Keratinocyte (primary cell): ENCODE results near the gene GPR157.

Experiments
- EZH2 ChIP-seq: IDR thresholded peaks from one replicate; pipeline ENCODE4 v1.6.1; 2012; ENCODE audit warnings: inconsistent platforms, mild to moderate bottlenecking, low read length, moderate library complexity
- TF ChIP-seq, protein P1 (sequence below), 3 experiments: IDR thresholded peaks in 1 of 3; conservative IDR thresholded peaks in 1 of 3; optimal IDR thresholded peaks in 1 of 3; 2 replicates in 2 of 3; 3 replicates in 1 of 3; pipeline versions ENCODE3 to v1.5.1; 2011; ENCODE audit warnings: low read length in 3 of 3, mild to moderate bottlenecking in 3 of 3, moderate library complexity in 2 of 3, control low read depth in 1 of 3, inconsistent platforms in 1 of 3; ENCODE audit not compliant: insufficient read depth in 2 of 3; ENCODE audit errors: extremely low read depth in 1 of 3

DNA sequence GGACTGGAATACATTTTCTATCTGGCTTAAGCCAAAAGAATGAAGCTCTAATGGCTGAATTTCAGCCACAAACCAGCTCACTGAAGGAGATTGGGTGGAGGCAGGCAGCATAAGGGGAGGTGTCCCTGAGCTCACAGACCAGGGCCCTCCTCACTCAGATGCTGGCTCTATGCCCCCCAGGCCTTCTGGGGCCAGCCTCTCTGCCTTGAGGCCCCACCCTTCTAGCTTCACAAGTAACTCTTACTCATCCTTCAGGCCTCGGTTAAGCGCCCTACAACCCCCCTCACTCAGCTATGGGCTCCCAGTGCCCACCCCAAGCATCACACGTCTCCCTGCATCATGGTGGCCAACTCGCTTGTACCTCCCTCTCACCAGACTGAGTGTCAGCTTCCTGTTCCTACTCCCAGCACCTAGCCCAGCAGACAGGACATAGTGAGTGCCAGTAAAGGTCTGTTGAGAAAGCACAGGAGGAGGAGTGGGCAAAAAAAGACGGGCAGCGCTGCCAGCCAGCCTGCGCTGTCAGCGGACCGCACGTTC, 40.8 kb upstream of the GPR157 start:
- TF ChIP-seq, protein P1, sequence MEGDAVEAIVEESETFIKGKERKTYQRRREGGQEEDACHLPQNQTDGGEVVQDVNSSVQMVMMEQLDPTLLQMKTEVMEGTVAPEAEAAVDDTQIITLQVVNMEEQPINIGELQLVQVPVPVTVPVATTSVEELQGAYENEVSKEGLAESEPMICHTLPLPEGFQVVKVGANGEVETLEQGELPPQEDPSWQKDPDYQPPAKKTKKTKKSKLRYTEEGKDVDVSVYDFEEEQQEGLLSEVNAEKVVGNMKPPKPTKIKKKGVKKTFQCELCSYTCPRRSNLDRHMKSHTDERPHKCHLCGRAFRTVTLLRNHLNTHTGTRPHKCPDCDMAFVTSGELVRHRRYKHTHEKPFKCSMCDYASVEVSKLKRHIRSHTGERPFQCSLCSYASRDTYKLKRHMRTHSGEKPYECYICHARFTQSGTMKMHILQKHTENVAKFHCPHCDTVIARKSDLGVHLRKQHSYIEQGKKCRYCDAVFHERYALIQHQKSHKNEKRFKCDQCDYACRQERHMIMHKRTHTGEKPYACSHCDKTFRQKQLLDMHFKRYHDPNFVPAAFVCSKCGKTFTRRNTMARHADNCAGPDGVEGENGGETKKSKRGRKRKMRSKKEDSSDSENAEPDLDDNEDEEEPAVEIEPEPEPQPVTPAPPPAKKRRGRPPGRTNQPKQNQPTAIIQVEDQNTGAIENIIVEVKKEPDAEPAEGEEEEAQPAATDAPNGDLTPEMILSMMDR (optimal IDR thresholded peaks at IDR 0.05 in 1 of 3, IDR thresholded peaks at IDR 0.05 in 1 of 3, conservative IDR thresholded peaks at IDR 0.05 in 1 of 3; ENCODE audit: extremely low read depth in 1 of 3, insufficient read depth in 2 of 3, low read length in 3 of 3), result no peak
- no peak for TF ChIP-seq EZH2
